Panc1 (cell line): ENCODE measurements around the gene SPAG4. TPM values are rescaled to one million over a fixed set of nuclear protein-coding genes. Genes with fewer than 3 reads are reported as not detected.

Experiments
- ATAC-seq: fragments of 200-7000 bp; cut with Tn5 transposase; 2 replicates; pipeline ENCODE4 v1.9.1; 2020; ENCODE audit warnings: mild to moderate bottlenecking, moderate library complexity
- BruUV-seq: library from RNA; stranded (reverse); fragments of 400-500 nt; replicated peaks from 2 replicates; lab custom pipeline; 2021; lab: Mats Ljungman, UMichigan
- CTCF ChIA-PET: fragments of 300-600 bp; sonication (Branson Sonifier 250); formaldehyde crosslinking; loops from one replicate; lab custom pipeline; 2022; ENCODE audit warnings: antibody characterized with exemption; lab: Charles Lee
- POLR2A ChIA-PET: fragments of 300-600 bp; sonication (Branson Sonifier 250); formaldehyde crosslinking; loops from one replicate; lab custom pipeline; 2022; ENCODE audit warnings: antibody characterized with exemption; lab: Charles Lee
- DNase-seq: peaks from one replicate; pipeline ENCODE4 v3.0.0-alpha.2; 2010; ENCODE audit warnings: low read depth, low spot score
- H3K27ac ChIP-seq: 2 replicates; pipeline ENCODE4 v1.5.1; 2011; ENCODE audit warnings: mild to moderate bottlenecking, low read length, inconsistent platforms
- H3K27me3 ChIP-seq: fragments of 200-500 bp; sonication (Bioruptor generic); 2 replicates; pipeline ENCODE4 v1.6.0; 2014; ENCODE audit warnings: low read length, inconsistent platforms; ENCODE audit not compliant: control insufficient read depth, insufficient read depth
- H3K36me3 ChIP-seq: fragments of 200-500 bp; sonication (Bioruptor generic); 2 replicates; pipeline ENCODE4 v1.5.1; 2014; ENCODE audit warnings: inconsistent platforms, mild to moderate bottlenecking, low read length, moderate library complexity; ENCODE audit not compliant: control insufficient read depth, insufficient read depth
- H3K4me1 ChIP-seq: 2 replicates; pipeline ENCODE4 v1.5.1; 2011; ENCODE audit warnings: inconsistent platforms, mild to moderate bottlenecking, low read length, moderate library complexity; ENCODE audit not compliant: control insufficient read depth, insufficient read depth
- H3K4me3 ChIP-seq, 2 experiments: 2 replicates each; pipeline ENCODE4 v1.5.1; 2011 to 2012; ENCODE audit warnings: low read depth in 2 of 2, low read length in 2 of 2, mild to moderate bottlenecking in 2 of 2, inconsistent platforms in 1 of 2, moderate library complexity in 1 of 2
- H3K9me3 ChIP-seq: fragments of 200-500 bp; sonication (Bioruptor generic); 2 replicates; pipeline ENCODE4 v1.5.1; 2014; ENCODE audit warnings: low read depth, mild to moderate bottlenecking, inconsistent platforms, low read length, moderate library complexity; ENCODE audit not compliant: control insufficient read depth, insufficient read depth
- POLR2AphosphoS5 ChIP-seq: IDR thresholded peaks from 2 replicates; pipeline ENCODE4 v1.6.1; 2012; ENCODE audit warnings: mild to moderate bottlenecking, low read depth, low read length, moderate library complexity
- REST ChIP-seq, 2 experiments: IDR thresholded peaks; 2 replicates each; pipeline ENCODE4 v1.6.1; 2011 to 2012; ENCODE audit warnings: low read depth in 2 of 2, control low read depth in 1 of 2, low read length in 1 of 2, mild to moderate bottlenecking in 1 of 2, moderate library complexity in 1 of 2; ENCODE audit not compliant: insufficient read depth in 1 of 2
- SIN3A ChIP-seq: IDR thresholded peaks from 2 replicates; pipeline ENCODE4 v1.6.1; 2012; ENCODE audit warnings: low read depth, mild to moderate bottlenecking, low read length, moderate library complexity, borderline replicate concordance; ENCODE audit not compliant: insufficient read depth
- TCF7L2 ChIP-seq: IDR thresholded peaks from 2 replicates; pipeline ENCODE4 v1.6.1; 2011; ENCODE audit warnings: mild to moderate bottlenecking, low read depth, low read length, inconsistent platforms
- in situ Hi-C: cut with HindIII; loops from 2 replicates; pipeline ENCODE4 v1.10.0; 2016; ENCODE audit warnings: low sequenced_read_pairs, low pct_unique_long_range_greater_than_20kb
- intact Hi-C: fragments of 100-400 bp; cut with micrococcal nuclease; formaldehyde crosslinking; loops from one replicate; pipeline ENCODE4 v1.10.0; 2022; ENCODE audit not compliant: unreplicated experiment
- total RNA-seq: library from RNA; stranded (reverse); gene quantifications from one replicate; pipeline ENCODE4 v1.2.1, GENCODE V29; 2021; ENCODE audit not compliant: unreplicated experiment
- TF ChIP-seq, protein P1 (sequence below): fragments of 450-650 bp; IDR thresholded peaks from 2 replicates; pipeline ENCODE4 v1.5.1; 2017; ENCODE audit warnings: mild to moderate bottlenecking

SPAG4 gene
- total RNA-seq, 1 experiment from 2014 or later, result 17.6 TPM

DNA sequence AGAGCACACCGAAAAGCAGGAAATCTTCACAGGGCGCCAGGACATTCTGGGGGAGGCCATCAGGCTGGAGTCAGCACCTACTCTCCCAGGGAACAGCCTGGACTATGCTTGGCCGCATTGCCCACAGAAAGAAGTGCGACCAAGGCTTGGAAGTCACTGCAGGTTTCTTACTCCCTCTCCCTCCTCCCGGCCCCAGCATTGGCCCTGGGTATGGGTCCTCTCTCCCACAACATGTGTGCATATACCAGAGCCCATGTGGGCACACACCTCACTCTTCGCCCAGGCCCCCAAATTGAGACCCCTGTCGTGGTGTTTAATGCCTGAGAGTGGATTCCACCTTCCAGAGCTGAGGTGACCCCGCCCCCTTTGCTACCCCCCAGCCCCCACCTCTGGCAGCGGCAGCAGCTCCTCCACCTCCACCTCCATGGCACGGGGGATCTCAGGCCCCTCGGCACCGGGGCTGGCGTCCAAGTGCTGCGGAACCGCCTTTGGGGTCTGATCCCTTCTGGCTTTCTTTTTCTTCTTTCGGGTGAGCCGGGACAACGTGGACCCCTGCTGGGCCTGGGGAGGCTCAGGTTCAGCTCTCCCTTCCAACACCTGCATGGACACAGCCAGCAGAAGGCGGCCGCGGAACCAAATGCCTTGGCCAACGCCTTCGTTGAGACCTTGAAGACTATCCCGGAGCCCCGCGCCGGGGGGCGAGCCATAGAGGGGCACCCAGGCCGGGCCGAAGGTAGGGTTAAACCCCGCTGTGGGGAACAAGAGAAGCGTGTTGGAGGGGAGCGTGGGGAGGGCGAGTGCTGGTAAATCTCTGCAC lies 15.2 kb upstream of the SPAG4 start:
- DNase-seq (no peak), ATAC-seq (no peak)
- CTCF ChIA-PET, result no interaction called here
- Histone ChIP-seq H3K27ac (no peak overlapping the region), H3K4me3 (no peak overlapping the region), H3K36me3 (no peaks in the 10 kb centered on the region), H3K4me1 (no peaks in the 10 kb centered on the region), H3K9me3 (no peaks in the 10 kb centered on the region), H3K27me3 (no peaks in the 10 kb centered on the region)
- BruUV-seq, result no TSS peak
- POLR2A ChIA-PET, result no interaction called here
- TF ChIP-seq SIN3A, result no peak
- TF ChIP-seq, protein P1, sequence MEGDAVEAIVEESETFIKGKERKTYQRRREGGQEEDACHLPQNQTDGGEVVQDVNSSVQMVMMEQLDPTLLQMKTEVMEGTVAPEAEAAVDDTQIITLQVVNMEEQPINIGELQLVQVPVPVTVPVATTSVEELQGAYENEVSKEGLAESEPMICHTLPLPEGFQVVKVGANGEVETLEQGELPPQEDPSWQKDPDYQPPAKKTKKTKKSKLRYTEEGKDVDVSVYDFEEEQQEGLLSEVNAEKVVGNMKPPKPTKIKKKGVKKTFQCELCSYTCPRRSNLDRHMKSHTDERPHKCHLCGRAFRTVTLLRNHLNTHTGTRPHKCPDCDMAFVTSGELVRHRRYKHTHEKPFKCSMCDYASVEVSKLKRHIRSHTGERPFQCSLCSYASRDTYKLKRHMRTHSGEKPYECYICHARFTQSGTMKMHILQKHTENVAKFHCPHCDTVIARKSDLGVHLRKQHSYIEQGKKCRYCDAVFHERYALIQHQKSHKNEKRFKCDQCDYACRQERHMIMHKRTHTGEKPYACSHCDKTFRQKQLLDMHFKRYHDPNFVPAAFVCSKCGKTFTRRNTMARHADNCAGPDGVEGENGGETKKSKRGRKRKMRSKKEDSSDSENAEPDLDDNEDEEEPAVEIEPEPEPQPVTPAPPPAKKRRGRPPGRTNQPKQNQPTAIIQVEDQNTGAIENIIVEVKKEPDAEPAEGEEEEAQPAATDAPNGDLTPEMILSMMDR, result no peak
- no peak for TF ChIP-seq POLR2AphosphoS5
- TF ChIP-seq TCF7L2, result no peak
- no peak for TF ChIP-seq REST (IDR thresholded peaks at IDR 0.05; ENCODE audit: insufficient read depth in 1 of 2, low read depth in 2 of 2, low read length in 1 of 2)
- in situ Hi-C loops, result no loop called here
- intact Hi-C loops, result no loop called here

GRCh38 chr20:35600993-35601973 lies 14.3 kb upstream of the SPAG4 start:
- H3K27me3 ChIP-seq, result no peaks in the 10 kb centered on the region
- DNase-seq (no peak), ATAC-seq (no peak)
- H3K9me3 ChIP-seq, result no peaks in the 10 kb centered on the region
- TF ChIP-seq SIN3A (no peak), TCF7L2 (no peak), REST (IDR thresholded peaks at IDR 0.05; ENCODE audit: insufficient read depth in 1 of 2, low read depth in 2 of 2, low read length in 1 of 2) (no peak), POLR2AphosphoS5 (no peak)
- TF ChIP-seq, protein P1, result no peak
- intact Hi-C loops (no loop called here), in situ Hi-C loops (no loop called here)
- ChIA-PET POLR2A (no interaction called here), CTCF (no interaction called here)
- no peak overlapping the region for H3K4me3 ChIP-seq
- no peaks in the 10 kb centered on the region for H3K36me3 ChIP-seq
- BruUV-seq, result no TSS peak
- no peak overlapping the region for H3K27ac ChIP-seq
- H3K4me1 ChIP-seq, result no peaks in the 10 kb centered on the region
